GM18861 (cell line): ENCODE data around the gene INTU.
"Not testable (repeated sequence)": the region's sequence is repeated elsewhere in the genome, so short reads cannot be mapped to it uniquely, and the experiment has no call there.

Experiments
- ATAC-seq: cut with Tn5 transposase; IDR thresholded peaks from one replicate; pipeline ENCODE4 v1.9.1; 2021; ENCODE audit not compliant: unreplicated experiment

Gene INTU

DNA sequence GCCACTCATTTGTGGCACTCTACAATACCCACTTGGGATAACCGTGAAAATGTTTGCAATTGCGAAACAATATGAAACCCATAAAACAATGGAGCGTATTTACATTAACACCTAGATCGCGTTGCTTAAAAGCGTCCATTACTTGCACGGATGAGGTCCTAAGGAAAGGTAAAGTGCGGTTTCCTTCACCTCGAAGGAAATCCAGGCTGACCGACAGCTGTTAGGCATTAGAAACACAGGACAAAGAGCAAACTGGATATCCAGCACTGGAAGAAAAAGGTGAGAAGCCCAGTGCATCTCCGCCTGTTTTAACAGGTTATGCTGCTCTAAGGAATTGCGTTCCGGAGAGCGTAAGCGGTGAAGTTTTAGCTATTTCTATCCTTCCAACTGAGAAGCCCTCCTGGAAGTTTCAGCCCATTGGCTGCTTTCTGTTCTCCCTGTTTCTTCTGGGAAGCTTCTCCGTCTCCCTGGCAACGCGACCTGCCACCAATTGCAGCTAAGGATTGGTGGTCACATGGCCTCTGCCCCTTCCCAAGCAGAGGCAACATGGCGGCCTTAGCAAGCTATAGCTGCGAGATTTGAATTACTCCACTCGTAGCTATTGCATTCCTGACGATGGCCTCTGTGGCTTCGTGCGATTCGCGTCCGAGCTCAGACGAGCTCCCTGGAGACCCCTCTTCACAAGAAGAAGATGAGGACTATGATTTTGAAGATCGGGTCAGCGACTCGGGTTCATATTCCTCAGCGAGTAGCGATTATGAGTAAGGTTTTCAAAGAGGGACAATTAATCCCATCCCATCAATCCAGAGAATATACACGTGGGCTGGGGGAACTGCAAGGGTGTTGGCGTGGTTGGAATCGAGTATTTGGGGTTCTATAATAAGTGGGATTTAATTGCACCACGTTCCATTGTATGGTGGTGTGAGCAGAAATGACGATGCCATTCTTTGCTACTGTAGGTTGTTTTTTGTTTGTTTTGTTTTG is at the start of gene INTU:
Gene INTU (plus strand): TSS at position 538 of the 984 bp plus-strand sequence. CDS start 78 bp downstream, at position 616.
- ATAC-seq = peak; percentile 83

DNA sequence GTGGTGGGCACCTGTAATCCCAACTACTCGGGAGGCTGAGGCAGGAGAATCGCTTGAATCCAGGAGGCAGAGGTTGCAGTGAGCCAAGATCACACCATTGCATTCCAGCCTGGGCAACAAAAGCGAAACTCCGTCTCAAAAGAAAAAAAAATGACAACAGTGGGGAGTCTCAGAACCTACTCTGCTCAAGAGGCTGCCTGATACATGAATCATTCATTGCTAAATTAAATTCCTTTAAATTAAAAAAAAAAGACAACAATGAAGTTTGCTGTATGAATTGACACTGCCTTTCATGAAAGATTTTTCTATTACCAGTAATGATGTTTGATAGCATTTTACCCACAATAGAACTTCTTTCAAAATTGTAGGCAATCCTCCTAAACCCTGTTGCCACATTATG is 46.3 kb upstream of the INTU start:
- ATAC-seq = not testable (repeated sequence)

DNA sequence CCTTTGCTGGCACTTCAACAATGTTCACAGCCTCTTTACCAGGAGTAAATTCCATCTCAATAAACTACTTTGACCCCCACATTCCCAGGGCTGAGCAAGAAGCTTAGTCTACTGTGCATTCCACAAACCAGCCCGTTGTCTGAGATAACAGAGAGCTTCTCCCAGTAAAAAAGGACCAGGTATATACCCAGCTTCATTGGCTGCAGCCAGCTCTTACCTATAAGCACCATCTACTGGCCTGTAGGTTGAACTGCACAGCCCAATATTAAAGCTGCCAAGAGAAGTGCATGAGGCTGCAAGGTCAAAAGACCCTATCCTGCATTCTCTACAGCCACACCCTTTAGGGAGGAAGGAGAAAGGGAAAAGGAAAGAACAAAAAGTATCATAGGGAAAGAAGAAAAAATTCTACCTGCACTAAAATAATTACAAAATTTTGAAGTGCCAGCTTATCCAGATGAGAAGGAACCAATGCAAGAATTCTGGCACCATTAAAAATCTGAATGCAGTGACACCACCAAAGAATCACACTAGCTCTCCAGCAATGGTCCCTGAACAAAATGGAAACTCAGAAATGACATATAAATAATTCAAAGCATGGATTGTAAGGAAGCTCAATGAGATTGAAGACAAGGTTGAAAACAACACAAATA is 45.7 kb upstream of the INTU start:
- peak; percentile 97 for ATAC-seq

DNA sequence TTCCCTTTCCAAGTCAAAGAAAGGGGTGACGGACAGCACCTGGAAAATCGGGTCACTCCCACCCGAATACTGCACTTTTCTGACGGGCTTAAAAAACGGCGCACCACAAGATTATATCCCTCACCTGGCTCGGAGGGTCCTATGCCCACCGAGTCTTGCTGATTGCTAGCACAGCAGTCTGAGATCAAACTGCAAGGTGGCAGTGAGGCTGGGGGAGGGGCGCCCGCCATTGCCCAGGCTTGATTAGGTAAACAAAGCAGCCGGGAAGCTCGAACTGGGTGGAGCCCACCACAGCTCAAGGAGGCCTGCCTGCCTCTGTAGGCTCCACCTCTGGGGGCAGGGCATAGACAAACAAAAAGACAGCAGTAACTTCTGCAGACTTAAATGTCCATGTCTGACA is 43.6 kb upstream of the INTU start:
- not testable (repeated sequence) for ATAC-seq

DNA sequence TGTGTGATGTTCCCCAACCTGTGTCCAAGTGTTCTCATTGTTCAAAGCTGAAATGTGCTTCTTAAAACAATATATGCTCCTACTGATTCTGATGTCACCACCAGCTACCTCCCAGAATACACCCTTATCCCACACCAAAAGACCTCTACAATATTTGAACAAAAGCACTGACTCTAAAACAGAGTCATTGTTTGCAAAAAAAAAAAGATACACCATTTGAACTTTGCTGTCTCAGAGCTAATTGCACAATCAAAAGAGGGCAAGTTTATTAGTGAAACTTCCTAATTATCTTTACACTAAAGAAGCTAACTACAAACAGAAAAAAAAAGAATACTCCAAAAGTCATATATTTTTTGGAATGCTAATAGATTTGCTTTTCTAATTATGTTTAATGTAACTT is 34.1 kb upstream of the INTU start:
- no peak for ATAC-seq

DNA sequence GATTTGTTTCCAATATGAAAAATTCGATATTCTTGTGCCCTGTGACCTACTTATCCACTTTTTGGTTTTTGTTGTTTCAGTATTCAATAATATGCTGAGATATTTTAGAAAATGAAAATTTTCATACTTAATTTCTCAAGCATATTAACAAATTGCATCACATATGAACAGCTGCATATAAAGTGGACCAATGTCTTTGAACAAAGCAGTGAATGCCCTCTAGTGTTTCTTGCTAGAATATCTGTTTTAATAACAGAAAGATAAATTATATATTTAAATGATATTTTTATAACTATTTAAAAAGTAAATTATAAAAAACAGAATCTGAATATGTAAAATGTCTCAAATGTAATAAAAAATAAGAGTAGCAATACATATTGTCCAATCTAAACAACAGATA is 31.7 kb upstream of the INTU start:
- no peak for ATAC-seq

DNA sequence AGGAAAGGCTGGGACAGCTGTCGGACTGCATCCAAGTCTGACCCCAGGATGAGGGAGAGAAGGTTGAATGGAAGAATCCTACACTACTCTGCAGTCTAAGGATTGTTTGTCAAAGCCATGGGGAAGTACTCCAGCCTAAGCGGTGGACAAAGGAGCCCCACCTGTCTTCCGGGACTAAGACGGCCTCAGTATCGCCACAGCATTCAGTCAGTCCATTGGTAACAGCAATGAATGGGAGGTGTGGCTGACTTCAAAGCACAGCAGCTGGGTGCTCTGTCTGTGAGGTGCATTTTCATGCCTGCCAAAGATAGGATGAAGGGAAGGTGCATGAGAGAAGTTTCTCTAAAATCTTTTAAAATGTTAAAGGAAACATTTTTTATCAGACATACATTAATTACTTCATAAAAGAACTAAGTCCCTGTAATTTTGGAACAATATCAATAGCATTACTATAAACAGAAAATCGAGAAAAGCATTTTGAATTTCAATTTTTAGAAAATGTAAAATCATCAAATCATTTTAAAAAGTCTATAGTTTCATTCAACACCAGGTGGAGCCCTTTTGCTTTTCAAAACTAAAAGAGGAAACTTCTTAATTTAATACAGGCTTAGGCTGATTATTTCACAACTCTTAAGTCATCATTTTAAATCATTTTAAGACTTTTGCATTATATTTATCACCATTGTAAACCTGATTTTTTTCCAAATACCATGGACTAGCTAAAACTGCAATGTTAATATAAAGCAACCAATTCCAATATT is 27.6 kb upstream of the INTU start:
- no peak for ATAC-seq

DNA sequence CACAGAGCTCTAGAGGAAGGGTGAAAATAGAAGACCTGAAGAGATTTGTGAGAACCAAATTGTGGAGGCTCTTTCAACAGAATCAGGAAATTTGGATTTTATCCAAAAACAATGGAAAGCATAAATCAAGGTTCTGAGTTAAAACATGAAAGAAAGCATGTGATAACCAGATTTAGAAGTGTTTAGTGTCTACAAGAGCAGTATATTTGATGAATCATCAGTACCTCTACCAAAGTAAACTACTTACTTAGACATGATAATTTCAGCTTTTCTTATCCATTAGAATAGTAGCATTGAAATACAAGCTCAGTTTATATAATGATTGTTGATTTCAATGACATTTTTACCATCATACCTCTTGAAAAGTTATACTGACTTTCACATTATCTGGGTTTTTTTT is 25.9 kb upstream of the INTU start:
- no peak for ATAC-seq

DNA sequence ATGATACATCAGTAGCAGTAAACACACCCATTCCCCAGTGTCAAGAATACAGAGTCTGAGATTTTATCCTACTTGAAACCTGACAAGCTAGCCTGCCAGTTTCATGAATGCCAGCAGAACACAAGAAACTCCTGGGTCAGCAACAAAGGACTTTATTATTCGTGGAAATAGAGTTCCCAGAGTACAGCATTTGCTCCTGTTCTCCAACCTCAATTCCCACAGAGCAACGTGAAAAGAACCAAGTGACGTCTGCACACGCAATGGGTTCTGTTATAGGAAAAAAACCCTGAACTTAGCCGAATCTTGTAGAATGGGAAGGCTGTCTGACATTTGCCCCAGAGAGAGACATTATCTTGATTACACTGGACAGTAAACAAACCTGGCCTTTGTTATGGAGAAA is 23.3 kb upstream of the INTU start:
- ATAC-seq = no peak

DNA sequence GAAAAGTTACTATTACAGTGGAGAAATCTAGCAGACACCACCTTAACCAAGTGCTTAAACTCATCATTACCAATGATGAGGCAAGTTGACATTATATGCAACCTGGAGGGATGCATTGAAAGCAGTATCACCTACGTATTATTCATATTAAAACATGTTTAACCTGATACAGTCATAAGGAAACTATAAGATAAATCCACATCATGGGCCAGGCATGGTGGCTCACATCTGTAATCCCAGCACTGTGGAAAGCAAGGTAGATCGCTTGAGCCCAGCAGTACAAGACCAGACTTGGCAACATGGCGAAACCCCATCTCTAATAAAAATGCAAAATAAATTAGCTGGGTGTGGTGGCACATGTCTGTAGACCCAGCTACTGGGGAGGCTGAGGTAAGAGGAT is 22.3 kb upstream of the INTU start:
- no peak for ATAC-seq

DNA sequence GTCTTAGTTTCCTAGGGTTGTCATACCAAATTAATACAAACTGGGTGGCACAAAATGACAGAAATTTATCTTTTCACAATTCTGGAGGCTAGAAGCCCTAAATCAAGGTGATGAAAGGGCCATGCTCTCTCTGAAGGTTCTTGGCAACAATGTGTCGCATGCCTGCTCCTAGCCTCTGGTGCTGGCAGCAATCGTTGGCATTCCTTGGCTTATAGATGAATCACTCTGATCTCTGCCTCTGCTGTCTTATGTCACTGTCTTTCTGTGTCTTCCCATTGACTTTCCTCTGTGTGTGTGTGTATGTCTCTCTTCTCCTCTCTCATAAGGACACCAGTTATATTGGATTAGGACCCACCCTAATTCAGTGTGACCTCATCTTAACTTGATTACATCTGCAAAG is 15.9 kb upstream of the INTU start:
- no peak for ATAC-seq

DNA sequence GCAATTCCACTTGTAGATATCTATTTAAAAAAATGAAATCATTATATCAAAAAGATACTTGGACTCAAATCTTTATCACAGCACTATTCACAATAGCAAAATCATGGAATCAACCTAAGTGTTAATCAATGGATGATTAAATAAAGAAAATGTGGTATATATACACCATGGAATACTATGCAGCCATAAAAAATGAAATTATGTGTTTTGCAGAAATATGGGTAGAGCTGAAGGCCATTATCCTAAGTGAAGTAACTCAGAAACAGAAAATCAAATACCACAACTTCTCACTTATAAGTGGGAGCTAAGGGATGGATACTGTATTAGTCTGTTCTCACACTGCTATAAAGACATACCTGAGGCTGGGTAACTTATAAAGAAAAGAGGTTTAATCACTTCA is 14.3 kb upstream of the INTU start:
- no peak for ATAC-seq

DNA sequence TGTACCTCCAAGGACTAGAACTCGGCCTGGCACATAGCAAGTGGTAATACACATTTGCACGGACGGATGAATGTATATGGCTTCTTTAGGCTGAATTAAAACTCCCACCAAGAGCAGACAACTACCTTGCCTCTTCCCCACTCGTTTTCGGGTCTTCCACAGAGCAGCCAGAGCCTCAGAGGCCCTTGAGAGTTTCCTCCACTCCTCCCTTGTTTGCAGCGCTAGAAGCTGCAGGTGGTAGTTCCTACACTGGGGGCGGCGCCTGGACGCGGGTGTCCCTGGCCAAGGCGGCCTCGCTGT is 10.2 kb upstream of the INTU start:
- no peak for ATAC-seq

DNA sequence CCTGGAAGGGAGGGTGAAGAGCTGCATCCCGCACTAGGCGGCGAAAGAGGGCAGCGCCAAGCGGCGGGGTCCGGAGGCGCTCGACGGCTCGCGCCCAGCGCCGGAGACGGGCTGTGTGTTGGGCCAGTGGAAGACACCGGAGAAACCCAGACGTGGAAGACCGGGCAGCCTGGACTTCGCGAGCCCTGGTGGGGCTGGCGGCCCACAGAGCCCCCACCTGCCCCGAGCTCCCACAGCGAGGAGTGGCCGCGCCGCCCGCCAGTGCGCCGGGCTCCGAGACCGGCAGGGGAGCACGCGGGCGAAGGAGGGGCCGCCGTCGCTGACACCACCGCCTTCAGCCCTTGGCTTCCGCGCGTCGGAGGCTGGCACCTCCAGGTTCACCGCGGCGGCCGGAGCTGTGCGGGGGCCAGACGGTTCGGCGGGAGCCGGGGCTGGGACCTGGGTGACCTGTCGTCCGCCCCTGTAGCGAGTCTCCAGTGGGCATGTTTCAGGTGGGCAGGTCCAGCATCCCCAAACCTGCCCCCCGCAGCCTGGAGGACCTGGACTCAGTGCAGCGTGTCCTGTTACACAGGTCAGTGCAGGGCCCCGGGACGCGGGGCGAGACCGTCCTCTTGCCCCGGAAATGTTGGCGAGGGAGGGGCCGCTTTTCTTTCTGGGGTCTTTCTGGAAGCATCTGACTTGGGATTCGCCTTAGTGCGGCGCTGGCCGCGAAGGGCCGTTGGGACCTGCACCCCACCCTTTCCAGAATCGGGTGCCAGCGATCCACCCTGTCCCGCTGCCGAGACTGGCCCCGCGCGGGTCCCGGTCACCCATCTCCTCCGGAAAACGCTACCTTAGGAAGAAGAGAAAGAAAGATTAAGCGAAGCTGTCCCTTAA is 9.6 kb upstream of the INTU start:
- ATAC-seq = no peak

DNA sequence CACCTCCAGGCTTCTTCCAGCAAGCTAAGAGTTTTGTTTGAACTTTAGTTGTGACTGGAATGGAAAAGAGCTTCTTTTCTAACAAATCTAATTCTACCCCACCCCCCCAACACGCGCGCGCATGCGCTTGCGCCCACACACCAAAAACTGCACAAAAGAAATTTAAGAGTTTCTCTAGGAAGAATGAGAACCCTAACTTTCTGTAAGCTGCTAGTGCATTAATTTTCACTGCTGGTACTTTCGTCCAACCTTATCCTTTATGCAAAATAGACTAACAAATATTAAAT is 9.0 kb upstream of the INTU start:
- ATAC-seq = no peak

DNA sequence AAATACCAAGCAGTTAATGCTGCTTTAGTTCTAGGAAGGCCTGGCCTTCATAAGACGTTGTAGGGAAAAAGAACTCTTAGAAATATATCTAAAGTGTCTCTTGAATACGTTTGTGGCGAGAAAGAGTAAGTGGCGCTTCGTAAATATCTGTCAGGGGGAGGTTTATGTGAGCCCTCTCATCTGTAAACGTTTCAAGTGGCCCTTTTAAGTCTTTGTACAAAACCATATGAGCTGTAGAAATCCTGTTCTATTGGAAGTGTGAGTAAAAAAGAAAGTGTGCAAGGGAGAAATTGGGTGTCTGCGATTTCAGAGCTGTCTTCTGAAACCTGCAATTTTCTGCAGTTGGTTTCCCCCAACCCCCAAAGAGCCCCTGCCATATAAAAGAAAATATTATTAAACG is 8.6 kb upstream of the INTU start:
- ATAC-seq = no peak

DNA sequence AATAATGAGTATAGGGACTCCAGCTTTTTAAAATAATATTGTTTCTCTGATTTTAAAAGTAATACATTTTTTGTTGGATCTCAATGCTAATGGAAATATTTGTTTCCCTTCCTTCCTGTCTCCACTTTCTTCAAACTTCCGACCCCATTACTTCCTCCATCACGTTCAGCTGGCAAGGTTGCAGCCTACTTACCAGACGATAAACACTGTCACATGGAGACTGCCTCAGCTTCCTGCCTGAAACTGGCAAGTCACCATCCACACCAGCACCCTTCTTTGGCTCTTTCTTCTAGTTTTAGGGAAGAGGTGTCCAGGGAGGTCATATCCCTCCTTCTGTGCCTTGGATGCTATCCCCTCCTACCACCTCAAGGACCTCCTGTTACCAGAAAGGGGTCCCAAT is 3.4 kb upstream of the INTU start:
- ATAC-seq = no peak

DNA sequence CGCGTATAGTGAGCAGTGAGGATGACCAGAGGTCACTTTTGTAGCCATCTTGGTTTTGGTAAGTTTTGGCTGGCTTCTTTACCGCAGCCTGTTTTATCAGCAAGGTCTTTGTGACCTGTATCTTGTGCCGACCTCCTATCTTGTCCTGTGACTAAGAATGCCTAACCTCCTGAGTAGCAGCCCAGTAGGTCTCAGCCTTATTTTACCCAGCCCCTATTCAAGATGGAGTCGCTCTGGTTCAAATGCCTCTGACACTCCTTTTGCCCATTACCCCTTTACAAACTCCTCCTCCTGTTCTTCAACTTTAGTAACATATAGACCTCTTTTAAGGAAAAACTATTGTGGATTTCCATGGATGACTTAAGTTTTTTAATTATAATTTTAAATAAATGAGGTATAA is 2.6 kb upstream of the INTU start:
- no peak for ATAC-seq

DNA sequence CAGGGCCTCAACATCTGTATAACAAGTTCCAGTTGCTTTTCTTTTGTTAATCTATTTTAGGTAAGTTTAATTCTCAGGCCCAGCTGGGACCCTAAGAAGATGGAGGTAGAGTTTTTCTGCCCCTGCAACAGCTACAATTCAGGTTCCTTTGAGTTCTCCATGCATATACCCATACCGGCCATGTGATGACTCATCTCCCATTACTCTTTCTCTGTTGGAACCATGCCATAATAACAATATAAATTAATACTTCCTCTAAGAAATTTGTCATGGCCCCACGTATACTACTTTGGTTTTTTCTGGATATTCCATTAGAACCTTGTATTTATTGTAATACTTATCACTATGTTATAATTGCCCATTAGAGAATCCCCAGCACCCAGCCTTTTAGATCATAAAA is 1.3 kb upstream of the INTU start:
- no peak for ATAC-seq

DNA sequence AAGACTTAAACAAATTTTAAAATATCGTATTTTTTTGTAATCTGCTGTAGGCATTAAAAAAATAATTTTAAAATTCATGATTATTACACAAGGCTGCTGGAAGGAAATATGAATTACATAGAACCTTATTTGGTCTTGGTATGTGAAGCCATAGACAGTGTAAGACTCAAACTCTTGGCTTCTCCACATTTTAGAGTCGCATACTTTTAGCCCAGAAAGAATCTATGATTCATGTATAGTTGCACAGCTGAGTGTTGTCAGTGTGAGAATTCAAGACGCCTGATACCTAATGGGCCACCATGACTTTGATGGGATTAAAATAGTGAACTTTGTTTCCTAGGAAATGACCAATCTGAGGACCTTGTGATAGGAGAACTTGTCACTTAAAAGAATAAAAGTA is 1.4 kb downstream of the INTU start:
- ATAC-seq = no peak

DNA sequence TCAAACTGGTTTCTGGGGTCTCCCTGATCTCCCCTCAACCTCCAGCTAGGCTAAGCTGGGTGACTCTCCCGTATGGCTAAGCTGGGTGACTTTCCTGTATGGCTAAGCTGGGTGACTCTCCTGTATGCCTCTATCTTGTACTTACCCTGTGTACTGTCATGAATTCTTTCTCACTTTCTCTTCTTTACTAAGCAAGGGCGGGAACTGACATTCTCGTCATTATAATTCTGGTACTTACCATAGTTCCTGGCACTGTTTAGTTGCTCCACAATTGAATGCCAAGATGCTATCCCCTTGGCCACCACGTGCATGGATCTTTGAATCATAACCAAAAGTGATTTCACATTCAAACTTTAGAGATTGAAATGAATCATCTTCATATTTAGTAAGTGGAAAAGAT is 8.8 kb downstream of the INTU start:
- ATAC-seq = no peak
